B cell (primary cell): ENCODE measurements around the gene SLC25A10. TPM values are rescaled to one million over a fixed set of nuclear protein-coding genes. Genes with fewer than 3 reads are reported as not detected.
"Not testable (repeated sequence)": the region's sequence is repeated elsewhere in the genome, so short reads cannot be mapped to it uniquely, and the experiment has no call there.

Source experiments
- ATAC-seq: fragments of 200-7000 bp; cut with Tn5 transposase; one replicate; pipeline ENCODE4 v1.10.0; 2021; ENCODE audit warnings: low read depth, mild to moderate bottlenecking, moderate number of reproducible peaks, moderate library complexity
- CTCF ChIA-PET: fragments of 350-600 bp; sonication (Branson Sonifier 250); formaldehyde crosslinking; loops from one replicate; lab custom pipeline; 2021; ENCODE audit warnings: antibody characterized with exemption, inconsistent platforms; lab: Charles Lee
- POLR2A ChIA-PET: fragments of 350-600 bp; sonication (Branson Sonifier 250); formaldehyde crosslinking; loops from one replicate; lab custom pipeline; 2021; ENCODE audit warnings: antibody characterized with exemption; lab: Charles Lee
- DNase-seq: peaks from one replicate; pipeline ENCODE4 v3.0.0; 2013
- H2AFZ ChIP-seq: 2 replicates; pipeline ENCODE4 v1.6.1; 2012; ENCODE audit warnings: mild to moderate bottlenecking, low read depth, low read length; ENCODE audit not compliant: insufficient read depth, poor library complexity, severe bottlenecking
- H3K27ac ChIP-seq, 2 donors: 1 replicate in 1 of 2; 2 replicates in 1 of 2; pipeline ENCODE4 v1.5.1; 2012 to 2013; ENCODE audit warnings: low read length in 2 of 2, mild to moderate bottlenecking in 2 of 2, moderate library complexity in 1 of 2
- H3K27me3 ChIP-seq, 4 experiments: fragments of 200-600 bp in 1 of 4; sonication (generic) in 1 of 4; replicated peaks in 1 of 4; 1 replicate in 2 of 4; 2 replicates in 2 of 4; pipeline versions ENCODE4 v1.6.1 to v1.7.0; 2013 to 2016; ENCODE audit warnings: low read length in 3 of 4, mild to moderate bottlenecking in 2 of 4, mixed read lengths in 1 of 4, moderate library complexity in 1 of 4; ENCODE audit not compliant: insufficient read depth in 4 of 4, control insufficient read depth in 3 of 4; ENCODE audit errors: control extremely low read depth in 1 of 4
- H3K36me3 ChIP-seq, 2 experiments: replicated peaks in 1 of 2; 1 replicate in 1 of 2; 2 replicates in 1 of 2; pipeline versions ENCODE4 v1.6.1 to v1.7.1; 2013; ENCODE audit warnings: low read length in 1 of 2; ENCODE audit not compliant: insufficient read depth in 2 of 2, control insufficient read depth in 1 of 2; ENCODE audit errors: control extremely low read depth in 1 of 2, extremely low read depth in 1 of 2
- H3K4me1 ChIP-seq, 2 donors: fragments of 200-600 bp in 1 of 2; sonication (generic) in 1 of 2; 1 replicate in 1 of 2; 2 replicates in 1 of 2; pipeline versions ENCODE4 v1.5.1 to v1.6.1; 2013 to 2017; ENCODE audit warnings: low read length in 2 of 2; ENCODE audit not compliant: control insufficient read depth in 2 of 2, insufficient read depth in 2 of 2
- H3K4me2 ChIP-seq: replicated peaks from 2 replicates; pipeline ENCODE3; 2012; ENCODE audit warnings: mild to moderate bottlenecking, low read depth, low read length; ENCODE audit not compliant: poor library complexity, severe bottlenecking
- H3K4me3 ChIP-seq, 5 experiments: fragments of 200-600 bp in 1 of 5; sonication (generic) in 1 of 5; 1 replicate in 3 of 5; 2 replicates in 2 of 5; pipeline versions ENCODE4 v1.5.1 to v1.7.0; 2011 to 2016; ENCODE audit warnings: low read length in 4 of 5, mild to moderate bottlenecking in 4 of 5, low read depth in 2 of 5, control low read depth in 1 of 5, moderate library complexity in 1 of 5; ENCODE audit not compliant: insufficient read depth in 1 of 5; ENCODE audit errors: control extremely low read depth in 1 of 5, extremely low read depth in 1 of 5
- H3K79me2 ChIP-seq: fragments of 200-600 bp; sonication (generic); one replicate; pipeline ENCODE4 v1.6.0; 2016; ENCODE audit warnings: low read length; ENCODE audit not compliant: control insufficient read depth, insufficient read depth
- H3K9ac ChIP-seq: fragments of 200-600 bp; sonication (generic); 2 replicates; pipeline ENCODE4 v1.6.1; 2017; ENCODE audit warnings: mild to moderate bottlenecking, low read length, moderate library complexity
- H3K9me3 ChIP-seq, 3 donors: one replicate each; pipeline versions ENCODE4 v1.6.1 to v1.7.1; 2013; ENCODE audit warnings: low read length in 2 of 3; ENCODE audit not compliant: control insufficient read depth in 2 of 3, insufficient read depth in 1 of 3; ENCODE audit errors: control extremely low read depth in 1 of 3
- H4K20me1 ChIP-seq: 2 replicates; pipeline ENCODE4 v1.6.0; 2012; ENCODE audit warnings: mild to moderate bottlenecking, low read length; ENCODE audit not compliant: insufficient read depth, control insufficient read depth, poor library complexity, severe bottlenecking
- H3K27ac Mint-ChIP-seq: one replicate; pipeline ENCODE4 v1.8.0; 2021; ENCODE audit warnings: mixed read lengths
- H3K27me3 Mint-ChIP-seq: one replicate; pipeline ENCODE4 v1.8.0; 2021; ENCODE audit warnings: mixed read lengths
- H3K4me1 Mint-ChIP-seq: one replicate; pipeline ENCODE4 v1.8.0; 2021; ENCODE audit warnings: mixed read lengths
- H3K4me3 Mint-ChIP-seq: one replicate; pipeline ENCODE4 v1.8.0; 2021; ENCODE audit warnings: mixed read lengths
- H3K9me3 Mint-ChIP-seq: one replicate; pipeline ENCODE4 v1.8.0; 2022; ENCODE audit warnings: mixed read lengths; ENCODE audit not compliant: insufficient read depth
- CTCF ChIP-seq: fragments of 200-600 bp; IDR thresholded peaks from one replicate; pipeline ENCODE4 v1.8.0; 2022; ENCODE audit warnings: antibody characterized with exemption, mild to moderate bottlenecking
- EZH2 ChIP-seq: IDR thresholded peaks from 2 replicates; pipeline ENCODE4 v1.6.1; 2012; ENCODE audit warnings: borderline replicate concordance, low read depth, mild to moderate bottlenecking, moderate library complexity, low read length; ENCODE audit not compliant: insufficient read depth, poor library complexity, severe bottlenecking
- WGBS: methylation state at CpG from one replicate; pipeline ENCODE4 v1.1.5; 2013; ENCODE audit warnings: missing lambda C conversion rate; ENCODE audit not compliant: insufficient coverage; 5-methylcytosine and 5-hydroxymethylcytosine counted together
- intact Hi-C: fragments of 100-400 bp; cut with micrococcal nuclease; formaldehyde crosslinking; loops from one replicate; pipeline ENCODE4 v1.10.0; 2022
- polyA plus RNA-seq: library from polyadenylated mRNA; depleted of rRNA; stranded (reverse); fragments of >200 nt; gene quantifications from 2 replicates; pipeline ENCODE4 v1.2.3, GENCODE V29; 2012
- total RNA-seq, 2 donors: library from RNA; stranded (reverse); fragments of 120-200 nt in 1 of 2; gene quantifications; 1 replicate in 1 of 2; 2 replicates in 1 of 2; pipeline versions ENCODE4 v1.2.3 to v1.2.4, GENCODE V29; 2013 to 2022

The SLC25A10 gene
- total and polyA plus RNA-seq, 2 donors (not counting 1 experiment from before 2014, with no cell fraction given), result 3.9 to 5.0 TPM

- DNase-seq, H3K9me3 Mint-ChIP-seq, CTCF ChIA-PET, H3K36me3 ChIP-seq, H3K4me1 Mint-ChIP-seq, H3K27me3 Mint-ChIP-seq, H3K27ac Mint-ChIP-seq, H3K79me2 ChIP-seq, H2AFZ ChIP-seq, H3K27ac ChIP-seq, H3K4me3 Mint-ChIP-seq, intact Hi-C loops, H3K9me3 ChIP-seq, ATAC-seq, H3K4me2 ChIP-seq, H3K9ac ChIP-seq, H3K4me3 ChIP-seq, H4K20me1 ChIP-seq: not testable (repeated sequence)
- Histone ChIP-seq H3K27me3 (peaks cover 0 to 28% (median 0%) of the 10 kb centered on the region in 4 experiments), H3K4me1 (peaks cover 6 to 13% of the 10 kb centered on the region in 2 donors)
- WGBS, result 97% methylated on average over 5 of the region's 8 CpGs
- POLR2A ChIA-PET, result interaction anchor here (0.7 kb wide), 1 partner anchor 73 kb away, joined by 4 read pairs; no protein-coding TSS in a partner anchor
Observed at GRCh38 chr17:81739593-81739992, 27.5 kb downstream of the SLC25A10 start.

GRCh38 chr17:81740395-81740961, 28.4 kb downstream of the SLC25A10 start:
- Histone ChIP-seq H3K27me3 (peaks cover 0 to 19% (median 0%) of the 10 kb centered on the region in 4 experiments), H3K36me3 (no peaks in the 10 kb centered on the region), H4K20me1 (no peaks in the 10 kb centered on the region), H3K27ac (no peak overlapping the region), H3K4me2 (no peak overlapping the region), H3K9me3 (peaks cover 0 to 3% (median 0%) of the 10 kb centered on the region in 3 donors), H3K9ac (no peak overlapping the region), H3K4me3 (no peak overlapping the region), H3K4me1 (peaks cover 2 to 8% of the 10 kb centered on the region in 2 donors), H3K79me2 (no peaks in the 10 kb centered on the region), H2AFZ (peak overlapping the region; percentile 10)
- peaks cover 4% of the 10 kb centered on the region for H3K27me3 Mint-ChIP-seq
- no peaks in the 10 kb centered on the region for H3K9me3 Mint-ChIP-seq
- no peak overlapping the region for H3K4me3 Mint-ChIP-seq
- ATAC-seq (no peak), DNase-seq (no peak)
- 17% methylated on average over 28 of the region's 28 CpGs for WGBS
- intact Hi-C loops, result no loop called here
- H3K4me1 Mint-ChIP-seq, result peaks cover 6% of the 10 kb centered on the region
- H3K27ac Mint-ChIP-seq, result no peak overlapping the region
- TF ChIP-seq EZH2 (no peak), CTCF (no peak)
- ChIA-PET CTCF (no interaction called here), POLR2A (no interaction called here)
